Fibroblast of lung (primary cell): ENCODE results near the gene CCP110. TPM values are rescaled to one million over a fixed set of nuclear protein-coding genes. Genes with fewer than 3 reads are reported as not detected.

Experiments used
- DNase-seq, 2 donors: peaks; one replicate each; pipeline versions ENCODE4 v3.0.0 to v3.0.0-alpha.2; 2010; ENCODE audit warnings: low read depth in 2 of 2
- H2AFZ ChIP-seq: 2 replicates; pipeline ENCODE4 v1.5.1; 2012; ENCODE audit warnings: low read length, control low read depth, inconsistent platforms
- H3K27ac ChIP-seq: 2 replicates; pipeline ENCODE4 v1.5.1; 2011; ENCODE audit warnings: low read length, control low read depth; ENCODE audit not compliant: insufficient read depth
- H3K27me3 ChIP-seq: 2 replicates; pipeline ENCODE4 v1.5.1; 2011; ENCODE audit warnings: mild to moderate bottlenecking, low read length; ENCODE audit not compliant: control insufficient read depth, insufficient read depth
- H3K36me3 ChIP-seq: 2 replicates; pipeline ENCODE4 v1.5.1; 2011; ENCODE audit warnings: low read length; ENCODE audit not compliant: control insufficient read depth, insufficient read depth
- H3K4me1 ChIP-seq: 2 replicates; pipeline ENCODE4 v1.5.1; 2011; ENCODE audit warnings: low read length; ENCODE audit not compliant: control insufficient read depth, insufficient read depth; ENCODE audit errors: extremely low read depth
- H3K4me2 ChIP-seq: 2 replicates; pipeline ENCODE4 v1.5.1; 2011; ENCODE audit warnings: low read length, control low read depth; ENCODE audit not compliant: insufficient read depth; ENCODE audit errors: extremely low read depth
- H3K4me3 ChIP-seq, 4 experiments: fragments of 200-600 bp in 1 of 4; sonication (generic) in 1 of 4; replicated peaks in 1 of 4; 2 replicates each; pipeline ENCODE4 v1.5.1; 2011 to 2016; ENCODE audit warnings: low read length in 4 of 4, low read depth in 3 of 4, mild to moderate bottlenecking in 3 of 4, control low read depth in 2 of 4, inconsistent platforms in 1 of 4, mixed read lengths in 1 of 4; ENCODE audit not compliant: insufficient read depth in 1 of 4; ENCODE audit errors: control extremely low read depth in 1 of 4
- H3K79me2 ChIP-seq: 2 replicates; pipeline ENCODE4 v1.5.1; 2012; ENCODE audit warnings: mild to moderate bottlenecking, low read length, inconsistent platforms; ENCODE audit not compliant: control insufficient read depth, insufficient read depth
- H3K9ac ChIP-seq: 2 replicates; pipeline ENCODE4 v1.5.1; 2011; ENCODE audit warnings: mild to moderate bottlenecking, low read length, control low read depth; ENCODE audit not compliant: insufficient read depth
- H3K9me3 ChIP-seq: 2 replicates; pipeline ENCODE4 v1.5.1; 2012; ENCODE audit warnings: low read depth, low read length; ENCODE audit not compliant: control insufficient read depth, insufficient read depth
- H4K20me1 ChIP-seq: 2 replicates; pipeline ENCODE4 v1.5.1; 2011; ENCODE audit warnings: low read length; ENCODE audit not compliant: control insufficient read depth, insufficient read depth; ENCODE audit errors: extremely low read depth
- CTCF ChIP-seq, 2 donors: IDR thresholded peaks in 1 of 2; conservative IDR thresholded peaks in 1 of 2; 1 replicate in 1 of 2; 2 replicates in 1 of 2; pipeline ENCODE4 v1.5.1; 2011 to 2012; ENCODE audit warnings: low read length in 2 of 2, control low read depth in 1 of 2, inconsistent platforms in 1 of 2, low read depth in 1 of 2, mild to moderate bottlenecking in 1 of 2
- EZH2 ChIP-seq: IDR thresholded peaks from 2 replicates; pipeline ENCODE4 v1.5.1; 2012; ENCODE audit warnings: low read length, control low read depth, mild to moderate bottlenecking; ENCODE audit errors: missing control alignments
- polyA plus RNA-seq, 2 donors: library from polyadenylated mRNA; depleted of rRNA in 1 of 2; stranded (reverse) in 1 of 2; unstranded in 1 of 2; fragments of >200 nt; gene quantifications; 2 replicates each; pipeline ENCODE4 v1.2.1, GENCODE V29; 2011 to 2012; ENCODE audit warnings: missing spikeins in 1 of 2
- total RNA-seq: library from RNA; depleted of rRNA; stranded (reverse); fragments of >200 nt; gene quantifications from 2 replicates; pipeline ENCODE4 v1.2.1, GENCODE V29; 2014

CCP110 gene
- total and polyA plus RNA-seq, 2 donors (not counting 1 experiment from before 2014, with no cell fraction given): 8.8 to 14.0 TPM

- Histone ChIP-seq H3K4me2 (no peak overlapping the region), H3K79me2 (no peaks in the 10 kb centered on the region), H3K4me3 (no peak overlapping the region), H4K20me1 (no peaks in the 10 kb centered on the region), H3K9ac (no peak overlapping the region), H3K36me3 (peaks cover 8% of the 10 kb centered on the region), H3K27ac (no peak overlapping the region), H3K27me3 (no peaks in the 10 kb centered on the region), H3K9me3 (no peaks in the 10 kb centered on the region), H3K4me1 (no peaks in the 10 kb centered on the region), H2AFZ (no peak overlapping the region)
- no peak for DNase-seq
- TF ChIP-seq EZH2 (no peak), CTCF (conservative IDR thresholded peaks at IDR 0.05 in 1 of 2, IDR thresholded peaks at IDR 0.05 in 1 of 2; ENCODE audit: low read depth in 1 of 2, low read length in 2 of 2) (no peak)
Observed at GRCh38 chr16:19499481-19499880, 24.3 kb upstream of the CCP110 start.

DNA sequence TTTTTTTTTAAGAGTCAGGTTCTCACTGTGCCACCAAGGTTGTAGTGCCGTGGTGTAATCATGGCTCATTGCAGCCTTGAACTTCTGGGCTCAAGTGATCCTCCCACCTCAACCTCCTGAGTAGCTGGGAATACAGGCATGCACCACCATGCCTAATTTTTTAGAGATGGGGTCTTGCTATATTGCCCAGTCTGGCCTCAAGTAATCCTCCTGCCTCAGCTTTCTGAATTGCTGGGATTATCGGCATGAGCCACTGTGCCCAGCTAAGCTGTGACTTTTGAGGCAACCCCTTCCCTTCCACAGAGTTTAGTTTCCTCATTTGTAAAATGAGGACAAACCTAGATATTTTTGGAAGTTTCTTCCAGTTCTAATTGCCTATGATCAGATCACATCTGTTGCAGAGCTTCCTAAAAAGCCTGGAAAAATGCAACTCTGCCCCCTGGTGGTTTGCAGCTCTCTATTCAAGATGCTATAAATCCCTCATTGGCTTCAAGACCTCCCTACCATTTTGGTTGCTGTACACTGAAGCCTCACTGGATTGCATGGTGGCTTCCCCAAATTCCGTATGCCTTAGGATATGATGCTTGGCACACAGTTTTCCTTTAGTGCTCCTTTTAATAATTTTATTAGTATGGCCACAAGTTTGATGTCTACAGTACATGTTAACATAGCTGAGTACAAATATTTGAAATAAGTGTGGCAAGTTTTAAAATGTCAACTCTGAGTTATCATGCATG, 21.2 kb upstream of the CCP110 start:
- TF ChIP-seq CTCF (conservative IDR thresholded peaks at IDR 0.05 in 1 of 2, IDR thresholded peaks at IDR 0.05 in 1 of 2; ENCODE audit: low read depth in 1 of 2, low read length in 2 of 2) (peak; percentile 74 to 82), EZH2 (no peak)
- no peaks in the 10 kb centered on the region for H4K20me1 ChIP-seq
- no peaks in the 10 kb centered on the region for H3K27me3 ChIP-seq
- H3K27ac ChIP-seq: no peak overlapping the region
- H3K79me2 ChIP-seq: no peaks in the 10 kb centered on the region
- DNase-seq: peak; percentile 61 to 84
- H3K4me1 ChIP-seq: no peaks in the 10 kb centered on the region
- no peak overlapping the region for H3K4me3 ChIP-seq
- H3K36me3 ChIP-seq: peaks cover 8% of the 10 kb centered on the region
- no peaks in the 10 kb centered on the region for H3K9me3 ChIP-seq
- H3K4me2 ChIP-seq: no peak overlapping the region
- H3K9ac ChIP-seq: no peak overlapping the region
- H2AFZ ChIP-seq: no peak overlapping the region

DNA sequence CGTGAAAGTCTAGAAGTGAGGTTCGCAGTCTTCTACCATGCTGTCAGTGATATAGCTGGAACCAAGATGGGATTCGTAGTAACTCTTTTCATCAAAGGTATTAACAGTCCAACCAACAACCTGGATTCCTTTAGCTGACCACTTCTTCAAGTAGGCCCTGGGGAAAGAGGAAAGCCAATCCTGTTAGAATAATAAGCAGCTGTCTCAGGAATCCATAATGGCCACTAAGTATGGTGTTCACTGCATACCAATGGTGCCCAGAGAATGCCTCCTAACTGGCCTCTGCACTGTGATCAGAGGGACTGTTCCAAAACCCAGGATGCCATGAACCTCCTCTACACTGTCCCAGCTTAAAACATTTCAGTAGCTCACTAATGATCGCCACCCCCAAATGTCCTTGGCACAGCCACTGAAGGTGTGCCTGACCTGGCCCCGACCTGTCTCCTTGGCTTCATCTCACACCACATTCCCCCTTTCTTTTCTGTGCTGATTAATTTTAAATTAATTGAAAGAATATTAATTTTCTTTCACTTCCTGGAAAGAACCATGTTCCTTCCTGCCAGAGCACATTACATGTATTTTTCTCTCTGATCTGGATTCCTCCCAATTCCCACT, 20.2 kb upstream of the CCP110 start:
- H3K9ac ChIP-seq: no peak overlapping the region
- no peaks in the 10 kb centered on the region for H3K9me3 ChIP-seq
- peaks cover 8% of the 10 kb centered on the region for H3K36me3 ChIP-seq
- no peak overlapping the region for H3K4me3 ChIP-seq
- no peak overlapping the region for H3K27ac ChIP-seq
- no peaks in the 10 kb centered on the region for H3K4me1 ChIP-seq
- H3K79me2 ChIP-seq: no peaks in the 10 kb centered on the region
- H3K4me2 ChIP-seq: no peak overlapping the region
- no peak overlapping the region for H2AFZ ChIP-seq
- H4K20me1 ChIP-seq: no peaks in the 10 kb centered on the region
- no peaks in the 10 kb centered on the region for H3K27me3 ChIP-seq
- TF ChIP-seq CTCF (conservative IDR thresholded peaks at IDR 0.05 in 1 of 2, IDR thresholded peaks at IDR 0.05 in 1 of 2; ENCODE audit: low read depth in 1 of 2, low read length in 2 of 2) (no peak), EZH2 (no peak)
- no peak for DNase-seq
